OCI-LY1 (cell line): ENCODE results near the gene LAMB2.

Source experiments
- H2AFZ ChIP-seq: fragments of 200-600 bp; sonication (generic), shearing (Covaris generic); 2 replicates; pipeline ENCODE4 v1.6.0; 2014; ENCODE audit warnings: antibody characterized with exemption, mild to moderate bottlenecking, low read length
- H3F3A ChIP-seq: fragments of 200-600 bp; sonication (generic), shearing (Covaris generic); 2 replicates; pipeline ENCODE4 v1.6.0; 2014; ENCODE audit warnings: mild to moderate bottlenecking, antibody characterized with exemption, low read length, moderate library complexity; ENCODE audit not compliant: insufficient read depth
- H3K27ac ChIP-seq: fragments of 200-600 bp; sonication (generic); 2 replicates; pipeline ENCODE4 v1.5.1; 2014; ENCODE audit warnings: low read length, mixed run types, mild to moderate bottlenecking, low read depth; ENCODE audit not compliant: poor library complexity, severe bottlenecking
- H3K27me3 ChIP-seq: fragments of 200-600 bp; sonication (generic); 2 replicates; pipeline ENCODE4 v1.6.0; 2014; ENCODE audit warnings: antibody characterized with exemption, mild to moderate bottlenecking, low read length, moderate library complexity; ENCODE audit not compliant: insufficient read depth
- H3K36me3 ChIP-seq: fragments of 200-600 bp; sonication (generic); 2 replicates; pipeline ENCODE4 v1.6.1; 2014; ENCODE audit warnings: mild to moderate bottlenecking, antibody characterized with exemption, low read length, moderate library complexity, mixed read lengths; ENCODE audit not compliant: insufficient read depth
- H3K4me1 ChIP-seq: fragments of 200-600 bp; sonication (generic); 2 replicates; pipeline ENCODE4 v1.5.1; 2014; ENCODE audit warnings: mild to moderate bottlenecking, low read length, moderate library complexity; ENCODE audit not compliant: insufficient read depth, severe bottlenecking
- H3K4me2 ChIP-seq: fragments of 200-600 bp; sonication (generic), shearing (Covaris generic); 2 replicates; pipeline ENCODE4 v1.6.1; 2014; ENCODE audit warnings: low read length
- H3K4me3 ChIP-seq: fragments of 200-600 bp; sonication (generic); 2 replicates; pipeline ENCODE4 v1.5.1; 2014; ENCODE audit warnings: low read length, low read depth, mild to moderate bottlenecking, mixed read lengths; ENCODE audit not compliant: poor library complexity, severe bottlenecking
- H3K79me2 ChIP-seq: fragments of 200-600 bp; shearing (Covaris generic); 2 replicates; pipeline ENCODE4 v1.6.1; 2016; ENCODE audit warnings: mixed run types, low read length, mixed read lengths; ENCODE audit not compliant: insufficient read depth
- H3K9ac ChIP-seq: fragments of 200-600 bp; sonication (generic), shearing (Covaris generic); 2 replicates; pipeline ENCODE4 v1.6.1; 2014; ENCODE audit warnings: mild to moderate bottlenecking, low read length, mixed read lengths
- H3K9me2 ChIP-seq: fragments of 200-600 bp; sonication (generic), shearing (Covaris generic); 2 replicates; pipeline ENCODE4 v1.6.1; 2014; ENCODE audit warnings: low read depth, mild to moderate bottlenecking, low read length, mixed read lengths
- H3K9me3 ChIP-seq: fragments of 200-600 bp; shearing (Covaris generic); 2 replicates; pipeline ENCODE4 v1.6.1; 2014; ENCODE audit warnings: low read length, mixed read lengths
- H4K20me1 ChIP-seq: fragments of 200-600 bp; sonication (generic), shearing (Covaris generic); 2 replicates; pipeline ENCODE4 v1.6.0; 2016; ENCODE audit warnings: mild to moderate bottlenecking, low read length; ENCODE audit not compliant: insufficient read depth
- EZH2 ChIP-seq: fragments of 200-600 bp; sonication (generic), shearing (Covaris generic); IDR thresholded peaks from 2 replicates; pipeline ENCODE4 v1.8.0; 2017; ENCODE audit warnings: borderline replicate concordance, mixed run types, mild to moderate bottlenecking, antibody characterized with exemption, low read length, moderate library complexity, mixed read lengths
- TF ChIP-seq, protein P1 (sequence below): fragments of 200-600 bp; sonication (generic), shearing (Covaris generic); IDR thresholded peaks from 2 replicates; pipeline ENCODE4 v1.5.1; 2017; ENCODE audit warnings: mild to moderate bottlenecking, antibody characterized with exemption, low read length, moderate library complexity, mixed read lengths

The LAMB2 gene

DNA sequence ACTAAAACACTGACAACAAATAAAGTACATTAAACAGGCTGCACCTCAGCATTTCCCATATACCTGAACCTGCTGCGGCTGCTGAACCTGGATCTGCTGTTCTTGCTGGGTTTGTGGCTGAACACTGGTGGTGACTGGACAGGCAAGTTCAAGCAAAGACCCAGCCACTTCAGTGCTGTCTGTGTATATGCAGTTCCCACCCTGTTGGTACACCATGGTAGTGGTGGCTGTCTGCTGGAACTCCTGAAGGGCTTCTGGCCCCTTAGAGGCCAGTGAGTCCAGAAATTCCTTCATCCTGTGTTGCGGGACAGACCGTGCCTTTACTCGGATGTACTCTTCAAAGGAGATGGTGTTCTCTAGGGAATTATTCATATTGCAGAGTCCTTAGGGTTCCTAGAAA, 56.2 kb downstream of the LAMB2 start:
- H4K20me1 ChIP-seq, result no peaks in the 10 kb centered on the region

DNA sequence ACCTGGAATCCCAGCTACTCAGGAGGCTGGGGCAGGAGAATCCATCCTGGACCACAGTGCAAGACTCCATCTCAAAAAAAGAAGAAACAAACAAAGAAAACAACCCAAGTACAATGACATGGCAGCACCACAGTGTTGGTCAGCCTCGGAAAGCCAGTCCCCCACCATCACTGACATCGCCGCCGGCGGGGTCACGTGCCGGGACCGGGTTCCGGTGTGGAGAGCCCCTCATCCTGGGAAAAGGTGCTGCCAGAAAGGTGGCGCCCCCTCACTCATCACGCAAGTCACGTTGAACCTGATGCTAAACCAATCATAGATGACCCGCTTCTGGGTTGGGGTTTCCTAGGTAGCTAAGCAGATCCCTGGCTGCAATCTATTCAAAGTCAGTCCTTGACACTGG, 56.7 kb downstream of the LAMB2 start:
- Histone ChIP-seq H3K9me3 (no peaks in the 10 kb centered on the region), H3K4me3 (no peak overlapping the region), H2AFZ (no peak overlapping the region), H3K79me2 (peaks cover 36% of the 10 kb centered on the region), H3K27ac (no peak overlapping the region), H3K4me2 (no peak overlapping the region), H3F3A (no peaks in the 10 kb centered on the region), H3K9ac (no peak overlapping the region), H3K27me3 (no peaks in the 10 kb centered on the region), H3K4me1 (no peaks in the 10 kb centered on the region), H3K36me3 (peaks cover 76% of the 10 kb centered on the region), H4K20me1 (no peaks in the 10 kb centered on the region), H3K9me2 (no peaks in the 10 kb centered on the region)
- TF ChIP-seq, protein P1, sequence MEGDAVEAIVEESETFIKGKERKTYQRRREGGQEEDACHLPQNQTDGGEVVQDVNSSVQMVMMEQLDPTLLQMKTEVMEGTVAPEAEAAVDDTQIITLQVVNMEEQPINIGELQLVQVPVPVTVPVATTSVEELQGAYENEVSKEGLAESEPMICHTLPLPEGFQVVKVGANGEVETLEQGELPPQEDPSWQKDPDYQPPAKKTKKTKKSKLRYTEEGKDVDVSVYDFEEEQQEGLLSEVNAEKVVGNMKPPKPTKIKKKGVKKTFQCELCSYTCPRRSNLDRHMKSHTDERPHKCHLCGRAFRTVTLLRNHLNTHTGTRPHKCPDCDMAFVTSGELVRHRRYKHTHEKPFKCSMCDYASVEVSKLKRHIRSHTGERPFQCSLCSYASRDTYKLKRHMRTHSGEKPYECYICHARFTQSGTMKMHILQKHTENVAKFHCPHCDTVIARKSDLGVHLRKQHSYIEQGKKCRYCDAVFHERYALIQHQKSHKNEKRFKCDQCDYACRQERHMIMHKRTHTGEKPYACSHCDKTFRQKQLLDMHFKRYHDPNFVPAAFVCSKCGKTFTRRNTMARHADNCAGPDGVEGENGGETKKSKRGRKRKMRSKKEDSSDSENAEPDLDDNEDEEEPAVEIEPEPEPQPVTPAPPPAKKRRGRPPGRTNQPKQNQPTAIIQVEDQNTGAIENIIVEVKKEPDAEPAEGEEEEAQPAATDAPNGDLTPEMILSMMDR, result no peak
- no peak for TF ChIP-seq EZH2

More for the DNA sequence above, 56.2 kb downstream of the LAMB2 start:
- no peaks in the 10 kb centered on the region for H3K9me2 ChIP-seq
- no peaks in the 10 kb centered on the region for H3K9me3 ChIP-seq
- H3K4me3 ChIP-seq, result no peak overlapping the region
- H3K79me2 ChIP-seq, result peaks cover 41% of the 10 kb centered on the region
- no peak for TF ChIP-seq EZH2
- TF ChIP-seq, protein P1, result no peak
- H3K9ac ChIP-seq, result no peak overlapping the region
- no peak overlapping the region for H3K27ac ChIP-seq
- H3F3A ChIP-seq, result no peaks in the 10 kb centered on the region
- H3K4me1 ChIP-seq, result no peaks in the 10 kb centered on the region
- peaks cover 71% of the 10 kb centered on the region for H3K36me3 ChIP-seq
- H3K4me2 ChIP-seq, result no peak overlapping the region
- no peak overlapping the region for H2AFZ ChIP-seq
- H3K27me3 ChIP-seq, result no peaks in the 10 kb centered on the region
